Activated CD4-positive, alpha-beta T cell treated with anti-CD3 and anti-CD28 coated beads, Interleukin-2, Interleukin-6, amounts not matched to agents 100 ng/mL and 50 ng/mL, durations not matched to agents 16 hours and 8 hours (primary cell): ENCODE data around the gene NEUROD2.

Experiments
- DNase-seq: peaks from one replicate; pipeline ENCODE4 v3.0.0-alpha.2; 2020

NEUROD2 gene

DNA sequence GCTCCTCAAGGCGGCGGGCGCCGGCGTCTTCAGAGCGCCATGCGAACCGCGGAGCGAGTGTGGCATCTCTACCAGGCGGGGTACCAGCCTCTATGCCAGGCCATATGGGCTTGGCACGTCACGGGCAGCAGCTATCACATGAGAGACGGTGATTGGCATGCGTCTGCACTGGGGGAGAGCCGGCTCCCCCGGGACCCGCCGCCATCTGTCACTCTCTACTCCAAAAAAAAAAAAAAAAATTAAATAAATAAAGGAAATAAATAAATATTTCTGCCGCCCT, at the start of gene NEUROD2:
NEUROD2 (minus strand) TSS at position 70 of the 280 bp plus-strand sequence. CDS start 1,321 bp downstream, outside the sequence.
- no peak for DNase-seq

DNA sequence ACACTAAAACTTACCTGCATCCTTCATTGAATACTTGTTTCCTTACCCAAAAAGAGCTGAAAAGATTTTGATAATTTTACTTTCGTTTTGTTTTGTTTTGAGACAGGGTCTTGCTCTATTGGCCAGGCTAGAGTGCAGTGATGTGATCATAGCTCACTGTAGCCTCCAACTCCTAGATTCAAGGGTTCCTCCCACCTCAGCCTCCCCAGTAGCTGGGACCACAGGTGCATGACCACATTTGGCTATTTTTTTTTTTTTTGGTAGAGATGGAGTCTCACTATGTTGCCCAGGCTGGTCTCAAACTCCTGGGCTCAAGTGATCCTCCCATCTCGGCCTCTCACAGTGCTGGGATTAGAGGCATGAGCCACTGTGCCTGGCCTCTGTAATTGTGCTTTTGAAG, 47.4 kb upstream of the NEUROD2 start:
- no peak for DNase-seq

DNA sequence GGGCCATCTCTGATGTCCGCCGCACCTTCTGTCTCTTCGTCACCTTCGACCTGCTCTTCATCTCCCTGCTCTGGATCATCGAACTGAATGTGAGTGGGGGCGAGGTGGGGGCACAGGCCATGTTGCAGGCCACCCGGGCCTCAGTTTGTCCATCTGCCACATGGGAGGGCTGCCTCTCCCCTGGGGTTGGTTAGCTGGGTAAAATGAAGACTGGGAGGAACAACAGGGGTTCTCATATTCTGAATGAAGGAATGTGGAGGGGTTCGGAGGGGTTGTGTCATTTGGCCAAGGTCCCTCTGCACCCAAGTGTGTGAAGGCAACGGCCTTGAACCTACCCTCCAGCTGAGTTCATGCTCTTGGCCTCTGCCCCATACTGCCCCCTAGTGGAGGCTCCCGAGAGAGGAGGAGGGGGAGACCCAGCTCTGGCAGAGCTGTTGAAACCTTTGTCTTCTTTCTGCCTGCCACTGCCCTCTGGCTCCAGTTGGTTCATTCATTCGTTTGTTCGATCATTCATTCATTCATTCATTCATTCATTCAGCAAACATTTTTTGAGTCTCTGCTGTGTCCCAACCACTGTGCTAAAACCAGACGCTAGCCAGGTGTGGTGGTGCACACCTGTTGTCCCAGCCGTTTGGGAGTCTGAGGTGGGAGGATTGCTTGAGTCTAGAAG, 46.1 kb upstream of the NEUROD2 start:
- peak; percentile 88 for DNase-seq

DNA sequence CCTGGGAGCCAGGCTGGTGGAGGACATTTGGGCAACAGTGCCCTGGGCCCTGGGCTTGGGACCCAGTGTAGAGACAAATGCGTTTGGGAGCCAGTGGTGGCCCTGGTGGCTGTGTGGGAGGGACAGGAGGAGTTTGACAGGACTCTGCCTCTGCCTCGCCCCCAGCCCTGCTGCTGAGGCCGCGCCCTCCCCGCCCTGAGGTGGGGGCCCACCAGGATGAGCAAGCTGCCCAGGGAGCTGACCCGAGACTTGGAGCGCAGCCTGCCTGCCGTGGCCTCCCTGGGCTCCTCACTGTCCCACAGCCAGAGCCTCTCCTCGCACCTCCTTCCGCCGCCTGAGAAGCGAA, 45.6 kb upstream of the NEUROD2 start:
- DNase-seq = no peak

DNA sequence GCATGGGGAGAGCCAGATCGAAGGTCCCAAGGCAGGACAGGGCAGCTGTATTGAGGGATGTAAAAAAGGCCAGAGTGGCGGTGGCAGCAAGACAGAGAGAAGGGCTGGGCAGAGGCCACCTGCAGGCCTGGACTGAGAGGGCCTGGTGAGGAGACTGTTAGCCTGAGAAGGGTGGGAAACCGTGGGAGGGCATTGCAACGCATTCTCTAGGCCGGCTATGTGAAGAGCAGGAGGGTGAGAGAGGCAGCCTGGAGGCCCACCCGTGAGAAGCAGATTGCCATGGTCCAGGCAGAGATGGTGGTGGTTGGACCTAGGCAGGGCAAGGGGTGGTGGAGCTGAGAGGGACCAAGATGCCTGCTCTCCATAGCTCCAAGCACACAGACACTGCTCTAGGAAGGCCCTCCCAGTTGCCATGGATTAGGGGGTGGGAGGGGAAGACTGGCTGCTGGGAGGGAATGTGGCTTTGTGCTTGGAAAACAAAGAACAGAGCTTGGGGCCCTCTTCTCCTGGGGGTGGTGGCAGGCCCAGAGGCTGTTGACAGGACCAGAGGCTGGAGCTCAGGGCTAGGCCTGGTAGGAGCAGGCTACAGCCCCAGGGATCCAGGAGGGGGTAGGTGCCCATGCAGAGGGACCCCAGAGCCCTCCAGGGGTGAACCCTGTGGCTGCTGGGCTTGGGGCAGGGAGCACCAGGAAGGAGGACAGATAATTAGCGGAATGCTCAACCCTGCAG, 45.0 kb upstream of the NEUROD2 start:
- DNase-seq = no peak

DNA sequence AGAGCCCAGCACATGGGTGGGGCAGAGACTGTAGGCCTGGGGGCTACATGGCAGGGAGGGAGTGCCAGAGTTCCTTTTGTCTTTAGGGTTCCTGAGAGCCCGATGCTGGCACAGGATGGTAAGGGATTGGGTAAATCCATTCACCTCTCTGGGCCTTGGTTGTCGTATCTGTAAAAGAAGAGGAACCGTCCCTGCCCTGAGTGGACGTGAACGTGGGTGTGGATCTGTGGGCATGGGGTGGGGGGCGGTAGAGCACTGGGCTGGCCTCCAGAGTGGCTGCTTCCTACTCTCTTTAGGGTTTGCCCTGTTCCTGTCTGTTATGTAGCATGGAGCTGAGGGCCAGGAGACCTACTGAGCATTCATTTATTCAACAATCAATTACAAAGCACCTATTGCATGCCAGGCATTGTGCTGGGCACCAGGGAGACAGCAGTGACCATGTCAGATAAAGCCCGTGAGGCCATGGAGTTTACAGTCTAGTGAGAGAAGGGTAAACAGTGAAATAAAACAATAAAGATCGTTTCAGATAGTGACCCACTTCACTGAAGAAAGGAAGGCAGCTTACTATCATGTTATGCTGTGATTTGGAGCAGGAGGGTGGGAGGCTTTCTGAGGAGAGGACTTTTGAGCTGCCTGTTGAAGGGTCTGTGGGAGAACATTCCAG, 44.3 kb upstream of the NEUROD2 start:
- DNase-seq = no peak

DNA sequence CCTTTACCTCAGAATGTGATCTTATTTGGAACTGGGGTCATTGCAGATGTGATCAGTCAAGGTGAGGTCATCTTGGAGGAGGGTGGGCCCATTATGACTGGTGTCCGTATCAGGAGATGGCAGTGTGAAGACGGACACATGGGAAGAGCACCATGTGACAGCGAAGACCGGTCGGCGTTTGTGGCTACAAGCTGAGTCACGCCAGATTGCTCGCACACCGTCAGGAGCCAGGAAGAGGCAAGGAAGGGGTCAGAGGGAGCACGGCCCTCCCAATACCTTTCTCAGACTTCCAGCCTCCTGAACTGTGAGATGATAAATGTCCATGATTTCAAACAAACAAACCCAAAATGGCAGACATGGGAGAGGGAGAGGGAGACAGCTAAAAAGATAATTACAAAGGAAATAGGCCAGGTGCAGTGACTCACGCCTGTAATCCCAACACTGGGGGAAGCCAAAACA, 42.4 kb upstream of the NEUROD2 start:
- no peak for DNase-seq

DNA sequence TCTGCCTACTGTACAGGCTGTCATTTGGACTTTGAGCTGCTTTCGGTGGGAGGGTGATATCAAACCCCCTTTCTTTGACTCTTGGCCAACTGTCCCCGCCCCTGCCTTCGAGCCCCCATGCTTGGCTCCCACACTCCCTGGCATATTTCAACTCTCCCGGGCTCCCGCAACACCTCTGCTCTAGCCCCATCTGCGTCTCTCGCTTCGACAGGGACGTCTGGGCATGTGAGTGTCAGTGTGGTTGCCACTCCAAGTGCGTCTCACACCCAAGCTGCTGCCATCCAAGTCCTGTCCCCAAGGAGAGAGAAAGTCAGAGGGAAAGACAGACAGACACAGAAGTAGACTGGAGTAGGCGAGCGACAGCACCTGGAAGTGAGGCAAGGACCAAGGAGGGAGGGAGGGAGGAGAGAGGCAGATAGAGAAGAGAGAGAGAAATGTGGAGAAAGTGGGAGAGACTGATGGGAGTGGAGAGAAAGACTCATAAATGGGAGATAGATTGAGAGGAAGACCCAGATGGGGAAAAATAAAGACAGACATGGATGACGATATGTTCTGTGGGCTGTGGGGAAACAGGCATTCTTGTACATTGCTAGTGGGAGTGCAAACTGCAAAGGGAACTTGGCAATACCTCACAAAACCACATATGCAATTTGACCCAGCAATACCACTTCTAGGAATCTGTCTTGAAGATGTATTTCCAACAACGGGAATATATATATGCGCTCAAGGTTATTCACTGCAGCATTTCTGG, 41.1 kb upstream of the NEUROD2 start:
- no peak for DNase-seq

DNA sequence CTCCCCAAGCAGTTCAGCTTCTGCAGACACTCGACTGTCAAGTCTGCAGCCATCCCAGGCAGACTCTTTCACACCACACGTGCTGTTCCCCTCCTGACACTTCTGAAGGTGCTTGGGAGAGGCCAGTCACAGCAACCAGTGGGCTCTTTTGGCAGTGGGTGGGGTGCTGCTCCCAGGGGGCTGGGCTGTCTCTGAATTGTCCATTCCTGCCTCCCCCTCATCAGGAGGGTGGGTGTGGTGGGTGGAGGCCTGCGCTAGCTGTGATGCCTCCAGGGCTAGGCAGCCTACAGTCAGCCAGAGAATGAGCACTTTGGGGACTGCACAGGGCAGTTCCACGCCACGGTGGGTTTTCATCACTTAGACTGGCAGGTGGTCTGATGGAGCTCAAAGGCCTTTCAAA, 39.5 kb upstream of the NEUROD2 start:
- DNase-seq = no peak

DNA sequence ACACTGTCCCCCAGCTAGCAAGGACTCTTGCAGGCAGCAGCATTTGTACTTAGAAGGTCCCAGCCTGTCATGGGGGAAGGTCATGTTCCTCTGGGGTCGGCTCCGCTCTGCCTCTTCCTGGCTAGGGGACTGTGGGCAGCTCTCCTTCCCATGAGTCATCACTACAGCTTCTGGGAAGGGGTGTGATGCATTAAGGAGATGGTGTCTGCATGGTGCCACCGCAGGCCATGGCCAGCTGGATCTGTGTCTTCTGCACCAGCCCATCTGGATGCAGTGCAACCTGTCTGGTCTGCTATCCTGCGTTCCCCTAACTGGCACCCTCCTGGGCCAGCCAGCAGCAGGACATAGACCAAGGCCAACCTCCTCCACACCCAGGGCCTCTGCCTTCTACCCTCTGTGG, 35.6 kb upstream of the NEUROD2 start:
- no peak for DNase-seq

DNA sequence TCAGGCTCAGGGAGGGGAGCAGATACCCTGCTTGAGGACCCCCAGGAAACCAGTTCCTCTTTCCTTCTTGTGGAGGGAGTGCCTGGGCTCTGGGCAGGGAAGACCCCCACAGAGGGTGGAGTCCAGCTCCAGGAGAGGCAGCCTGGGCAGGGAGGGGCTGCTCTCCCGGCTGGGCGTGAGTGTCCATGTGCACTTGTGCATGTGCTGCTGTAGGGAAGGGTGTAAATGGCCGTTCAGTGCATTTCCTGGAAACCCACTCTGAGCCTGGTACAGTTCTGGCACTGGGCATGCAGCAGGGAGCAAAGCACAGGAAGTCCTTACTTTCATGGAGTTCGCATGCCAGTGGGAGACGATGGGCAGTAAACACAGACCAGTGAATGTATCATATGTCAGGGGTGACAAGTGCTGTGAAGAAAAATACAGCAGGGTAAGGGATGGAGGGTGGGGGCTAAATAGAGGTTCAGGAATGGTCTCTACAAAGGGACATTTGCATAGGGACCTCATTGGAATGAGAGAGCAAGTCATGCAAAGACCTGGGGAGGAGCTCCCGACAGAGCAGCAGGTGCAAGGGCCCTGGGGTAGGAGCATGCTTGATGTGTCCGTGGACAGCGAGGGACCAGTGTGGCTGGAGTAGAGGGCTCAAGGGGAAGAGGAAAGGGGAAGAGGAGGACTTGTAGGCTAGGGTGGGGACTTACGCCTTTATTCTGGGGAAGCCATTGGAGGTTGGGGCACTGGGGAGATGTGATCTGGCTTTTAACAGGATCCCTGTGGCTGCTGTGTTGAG, 34.8 kb upstream of the NEUROD2 start:
- no peak for DNase-seq

DNA sequence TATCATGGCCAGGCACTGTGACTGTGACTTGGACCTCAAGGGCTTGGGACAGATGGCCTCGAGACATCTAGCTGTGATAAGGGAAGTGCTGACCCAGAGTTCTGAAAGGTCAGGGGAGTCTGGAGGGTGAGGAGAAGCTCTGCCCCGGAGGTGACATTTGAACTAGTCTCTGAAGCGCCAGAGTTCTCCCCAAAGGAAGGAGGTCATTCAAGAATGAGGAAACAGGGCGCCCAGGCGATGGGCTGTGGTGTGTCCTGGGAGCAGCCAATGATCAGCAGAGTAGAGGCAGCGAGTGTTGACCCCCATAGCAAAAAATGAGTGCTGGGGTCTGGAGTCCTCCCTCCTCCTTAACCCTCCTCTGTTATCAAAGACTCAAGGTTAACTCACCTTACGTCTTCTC, 34.2 kb upstream of the NEUROD2 start:
- no peak for DNase-seq

DNA sequence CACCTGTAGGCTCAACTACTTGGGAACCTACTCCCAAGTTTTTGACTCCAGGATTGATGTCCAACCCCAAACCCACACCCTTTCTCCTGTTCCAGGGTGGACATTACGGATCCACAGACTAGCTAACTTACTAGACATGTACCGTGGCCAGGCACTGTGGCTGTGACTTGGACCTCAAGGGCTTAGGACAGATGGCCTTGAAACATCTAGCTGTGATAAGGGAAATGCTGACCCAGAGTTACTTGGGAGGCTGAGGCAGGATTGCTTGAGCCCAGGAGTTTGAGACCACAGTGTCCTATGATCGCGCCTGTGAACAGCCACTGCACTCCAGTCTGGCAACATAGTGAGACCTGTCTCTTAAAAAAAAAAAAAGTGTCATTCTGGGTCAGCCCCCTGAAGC, 33.4 kb upstream of the NEUROD2 start:
- no peak for DNase-seq

DNA sequence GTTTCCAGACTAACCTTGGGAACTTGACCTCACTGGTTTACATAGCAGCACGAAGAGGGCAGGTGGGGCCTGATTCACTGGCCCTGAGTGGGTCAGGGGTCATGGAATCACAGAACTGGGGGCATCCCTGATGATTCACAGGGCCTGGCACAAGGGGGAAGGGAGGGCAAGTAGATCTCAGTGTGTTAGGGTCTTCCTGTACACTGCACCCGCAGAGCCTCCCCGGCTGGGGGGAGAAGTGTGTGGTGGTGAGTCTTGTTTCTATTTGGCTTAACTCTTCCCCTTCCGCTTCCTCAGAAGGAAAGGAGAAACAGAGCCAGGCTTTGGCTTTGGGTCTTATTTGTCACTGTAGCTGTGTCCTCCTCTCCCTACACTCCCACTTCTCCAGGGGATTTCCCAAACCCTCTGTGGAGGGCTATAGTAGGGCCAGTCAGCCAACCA, 32.9 kb upstream of the NEUROD2 start:
- DNase-seq = no peak

DNA sequence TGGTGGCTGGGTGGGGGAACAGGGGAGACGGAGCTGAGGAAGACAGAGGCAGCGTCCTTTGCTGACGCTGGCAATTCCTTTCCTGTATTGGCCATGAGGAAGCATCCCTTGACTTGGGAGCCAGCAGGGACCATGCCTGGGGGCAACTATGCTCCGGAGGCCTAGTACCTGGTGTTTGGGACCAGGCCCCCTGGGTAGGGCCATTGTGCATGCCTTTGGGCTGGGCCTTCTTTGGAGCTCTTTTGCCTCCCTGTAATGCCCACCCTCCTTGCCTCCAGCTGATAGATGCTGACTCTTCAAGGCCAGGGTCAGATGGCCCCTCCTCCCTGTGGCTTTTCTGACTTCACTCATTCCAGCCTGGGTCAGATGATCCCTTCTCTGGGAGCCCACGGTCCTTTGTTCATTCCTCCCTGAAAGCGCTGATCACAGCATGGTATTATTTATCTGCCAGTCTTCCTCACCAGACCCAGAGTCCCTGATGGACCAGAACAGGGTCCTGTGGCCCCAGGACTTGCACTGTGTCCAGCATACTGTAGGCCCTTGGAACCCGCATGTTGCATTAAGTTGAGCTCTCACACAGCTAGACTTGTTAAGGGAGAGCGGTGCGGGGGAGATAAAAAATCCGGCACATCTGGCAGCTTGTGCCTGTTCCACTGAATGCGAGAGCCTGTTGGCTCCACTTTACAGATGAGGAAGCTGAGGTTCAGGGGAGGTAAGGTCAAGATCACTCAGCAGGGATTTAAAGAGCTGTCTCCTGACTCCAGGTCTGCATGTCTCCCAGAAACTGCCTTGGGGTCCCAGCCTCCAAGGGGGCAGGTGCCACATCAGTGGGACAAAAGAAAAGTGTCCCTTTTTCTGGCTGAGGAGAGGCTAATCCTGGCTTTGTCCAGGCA, 32.1 kb upstream of the NEUROD2 start:
- no peak for DNase-seq

DNA sequence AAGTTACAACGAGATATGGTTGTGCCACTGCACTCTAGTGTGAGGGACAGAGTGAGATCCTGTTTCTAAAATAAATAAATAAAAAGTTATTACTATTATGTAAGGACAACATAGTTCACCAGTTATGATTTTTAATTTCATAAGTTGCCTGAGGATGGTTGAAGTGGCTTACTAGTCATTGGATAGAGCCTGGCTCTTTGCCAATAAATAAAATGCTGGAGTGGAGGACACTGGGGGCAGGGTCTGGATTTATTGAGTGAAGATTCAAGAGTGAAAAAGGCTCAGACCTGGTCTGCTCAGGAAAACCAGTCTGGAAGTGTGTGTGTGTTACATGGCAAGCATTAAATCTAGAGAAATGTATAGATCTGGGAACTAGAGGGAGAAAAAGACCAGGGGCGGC, 31.3 kb upstream of the NEUROD2 start:
- no peak for DNase-seq

DNA sequence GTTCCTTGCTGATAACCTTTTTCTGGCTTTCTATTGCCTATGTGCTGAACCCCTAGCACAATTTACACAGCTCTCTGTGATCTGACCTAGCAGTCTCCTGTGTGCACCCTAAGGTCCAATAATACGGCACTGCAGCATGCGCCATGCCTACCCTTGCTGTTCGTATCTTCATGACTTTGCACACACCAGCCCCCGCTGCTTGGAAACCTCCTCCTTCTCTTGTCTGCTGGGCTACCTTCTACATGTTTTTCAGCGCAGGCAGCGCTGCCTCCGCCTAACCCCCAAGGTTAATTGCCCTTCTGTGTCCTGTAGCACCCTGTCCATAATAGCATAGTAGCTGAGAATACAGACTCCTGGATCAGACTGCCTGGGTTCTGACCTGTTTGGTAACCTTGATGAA, 30.6 kb upstream of the NEUROD2 start:
- no peak for DNase-seq

DNA sequence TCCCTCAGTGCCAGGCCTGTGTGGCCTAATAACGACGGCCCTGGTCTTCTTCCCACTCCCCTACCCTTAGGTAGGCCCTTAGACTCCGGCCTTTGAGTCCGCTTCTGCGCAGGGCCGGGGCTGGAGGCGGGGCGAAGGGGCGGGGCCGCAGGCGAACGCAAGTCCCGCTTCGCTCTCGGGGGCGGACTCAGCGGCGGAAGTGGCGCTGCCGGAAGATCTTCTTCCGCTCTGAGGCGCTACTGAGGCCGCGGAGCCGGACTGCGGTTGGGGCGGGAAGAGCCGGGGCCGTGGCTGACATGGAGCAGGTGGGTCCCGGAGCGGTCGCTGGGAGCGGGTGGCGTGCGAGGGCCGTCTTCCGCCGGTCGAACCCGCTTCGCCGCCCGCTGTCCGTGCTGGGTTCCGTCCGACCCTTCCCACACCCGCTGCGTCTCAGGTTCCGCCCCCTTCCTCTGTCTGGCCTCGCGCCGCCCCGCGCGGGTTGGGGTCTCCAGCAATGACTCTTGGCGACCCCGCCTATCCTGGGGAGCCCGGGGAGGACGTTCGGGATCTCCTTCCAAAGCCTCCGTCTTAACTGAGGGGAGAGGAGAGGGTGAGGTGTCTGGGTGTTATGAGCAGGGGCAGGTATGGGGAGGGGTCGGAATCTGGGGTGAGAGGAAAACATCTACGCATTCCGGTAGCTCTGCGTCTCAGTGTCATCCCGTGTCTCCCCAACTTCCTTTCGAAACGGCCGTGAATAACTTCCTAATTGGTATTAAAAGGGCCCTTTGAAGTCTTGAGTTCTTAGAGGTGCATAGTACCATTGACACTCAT, 29.4 kb upstream of the NEUROD2 start, which contains the start of gene STARD3:
STARD3 (plus strand) TSS at position 218 of the 810 bp plus-strand sequence. CDS start 16,388 bp downstream, outside the sequence.
- DNase-seq = peak; percentile 94

DNA sequence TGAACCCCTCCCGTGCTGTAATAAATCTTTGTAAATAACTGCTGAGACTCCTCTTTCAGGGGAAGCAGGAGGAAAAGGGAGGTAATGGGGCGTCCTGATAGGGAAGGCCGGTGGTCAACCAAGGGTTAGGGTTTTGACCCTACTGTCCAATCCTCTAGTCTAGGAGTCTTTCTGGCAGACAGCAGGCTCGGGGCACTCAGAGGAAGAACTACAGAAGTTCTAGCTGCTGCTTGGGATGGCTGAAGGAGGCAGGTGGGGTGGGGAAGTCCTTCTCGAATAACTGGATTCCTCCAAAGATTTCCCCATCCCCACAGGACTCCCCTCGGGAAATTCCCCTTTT, 28.8 kb upstream of the NEUROD2 start:
- no peak for DNase-seq

DNA sequence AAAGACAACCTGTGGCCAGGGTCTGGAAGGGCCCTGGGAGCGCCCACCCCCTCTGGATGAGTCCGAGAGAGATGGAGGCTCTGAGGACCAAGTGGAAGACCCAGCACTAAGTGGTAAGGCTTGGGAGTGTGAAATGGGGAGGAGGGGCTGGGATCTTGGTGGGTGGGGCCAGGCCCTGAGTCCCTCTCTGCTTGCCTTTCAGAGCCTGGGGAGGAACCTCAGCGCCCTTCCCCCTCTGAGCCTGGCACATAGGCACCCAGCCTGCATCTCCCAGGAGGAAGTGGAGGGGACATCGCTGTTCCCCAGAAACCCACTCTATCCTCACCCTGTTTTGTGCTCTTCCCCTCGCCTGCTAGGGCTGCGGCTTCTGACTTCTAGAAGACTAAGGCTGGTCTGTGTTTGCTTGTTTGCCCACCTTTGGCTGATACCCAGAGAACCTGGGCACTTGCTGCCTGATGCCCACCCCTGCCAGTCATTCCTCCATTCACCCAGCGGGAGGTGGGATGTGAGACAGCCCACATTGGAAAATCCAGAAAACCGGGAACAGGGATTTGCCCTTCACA, 28.0 kb upstream of the NEUROD2 start:
- DNase-seq = no peak
